Activated T-helper 2 cell treated with anti-CD3 and anti-CD28 coated beads, Interferon-gamma antibody, Interleukin-2, Interleukin-4, amounts not matched to agents 10 μg/mL and 5 μg/mL and 100 μg/mL, durations not matched to agents 14 hours and 24 hours and 36 hours (primary cell): ENCODE data around the gene BCL11B. TPM values are rescaled to one million over a fixed set of nuclear protein-coding genes. Genes with fewer than 3 reads are reported as not detected.

Source experiments
- DNase-seq: peaks from one replicate; pipeline ENCODE4 v3.0.0; 2021; ENCODE audit warnings: low spot score
- H3K27ac Mint-ChIP-seq: one replicate; pipeline ENCODE4 v1.8.0; 2021; ENCODE audit warnings: mixed read lengths
- H3K27me3 Mint-ChIP-seq: one replicate; pipeline ENCODE4 v1.8.0; 2021; ENCODE audit warnings: low read depth, mixed read lengths
- H3K36me3 Mint-ChIP-seq: one replicate; pipeline ENCODE4 v1.8.0; 2021; ENCODE audit warnings: low read depth, mixed read lengths
- H3K4me1 Mint-ChIP-seq: one replicate; pipeline ENCODE4 v1.8.0; 2021; ENCODE audit warnings: low read depth, mixed read lengths
- H3K4me3 Mint-ChIP-seq: one replicate; pipeline ENCODE4 v1.8.0; 2021; ENCODE audit warnings: low read depth, mild to moderate bottlenecking, moderate library complexity, mixed read lengths
- H3K9me3 Mint-ChIP-seq: one replicate; pipeline ENCODE4 v1.8.0; 2021; ENCODE audit warnings: mixed read lengths
- intact Hi-C: fragments of 100-400 bp; cut with micrococcal nuclease; formaldehyde crosslinking; loops from one replicate; pipeline ENCODE4 v1.15.1; 2023
- total RNA-seq: library from RNA; stranded (reverse); gene quantifications from 2 replicates; pipeline ENCODE4 v1.2.3, GENCODE V29; 2022

The BCL11B gene
- total RNA-seq, 1 donor from 2014 or later, result 34.1 TPM

DNA sequence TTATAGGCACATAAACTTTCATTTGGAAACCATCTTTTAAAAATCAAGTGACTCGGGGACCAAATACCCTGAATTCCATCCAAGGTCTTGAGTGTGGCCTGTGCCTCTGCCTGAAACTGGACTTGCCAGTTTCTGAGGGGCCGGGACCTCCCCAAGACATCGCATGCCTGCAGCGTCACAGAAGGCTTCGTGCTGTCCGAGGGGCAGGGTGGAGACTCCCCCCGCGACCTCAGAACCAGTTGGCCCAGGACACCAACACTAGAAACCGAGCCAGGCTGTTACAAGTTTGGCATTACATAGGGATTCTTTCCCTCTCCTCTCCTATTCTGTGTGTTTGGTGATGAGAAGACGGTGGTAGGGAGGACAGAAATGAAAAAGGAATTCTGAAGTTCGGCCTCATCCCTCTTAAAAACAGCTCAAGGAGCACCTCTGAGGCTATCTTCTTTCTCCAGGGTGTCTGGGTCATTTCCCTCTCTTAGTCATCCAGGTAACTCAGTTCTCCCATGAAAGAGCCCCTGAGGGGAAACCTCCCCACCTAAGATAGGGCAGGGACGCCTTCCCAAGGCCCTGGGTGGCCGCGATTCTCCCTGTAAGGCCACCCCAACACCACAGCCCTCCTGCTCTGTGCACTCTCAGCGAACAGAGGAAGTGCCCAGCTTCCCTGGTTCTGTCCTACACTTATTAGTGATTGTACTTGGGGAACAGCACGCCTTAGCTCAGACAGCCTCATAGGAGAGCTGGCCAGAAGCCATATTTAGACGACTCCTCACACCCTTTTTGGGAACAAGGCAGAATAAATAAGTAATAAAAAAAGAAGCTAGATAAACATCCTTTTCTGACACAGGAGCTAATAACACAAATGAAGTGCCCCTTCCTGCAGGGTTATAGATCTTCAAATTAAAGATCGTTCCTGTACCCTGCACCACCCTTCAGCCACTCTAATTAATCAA is 93.8 kb downstream of the BCL11B start:
- Mint-ChIP-seq H3K36me3 (peaks cover 59% of the 10 kb centered on the region), H3K9me3 (no peaks in the 10 kb centered on the region), H3K27me3 (no peaks in the 10 kb centered on the region), H3K27ac (peak overlapping the region; percentile 70), H3K4me1 (peaks cover 42% of the 10 kb centered on the region), H3K4me3 (no peak overlapping the region)
- intact Hi-C loops, result no loop called here
- DNase-seq, result no peak

DNA sequence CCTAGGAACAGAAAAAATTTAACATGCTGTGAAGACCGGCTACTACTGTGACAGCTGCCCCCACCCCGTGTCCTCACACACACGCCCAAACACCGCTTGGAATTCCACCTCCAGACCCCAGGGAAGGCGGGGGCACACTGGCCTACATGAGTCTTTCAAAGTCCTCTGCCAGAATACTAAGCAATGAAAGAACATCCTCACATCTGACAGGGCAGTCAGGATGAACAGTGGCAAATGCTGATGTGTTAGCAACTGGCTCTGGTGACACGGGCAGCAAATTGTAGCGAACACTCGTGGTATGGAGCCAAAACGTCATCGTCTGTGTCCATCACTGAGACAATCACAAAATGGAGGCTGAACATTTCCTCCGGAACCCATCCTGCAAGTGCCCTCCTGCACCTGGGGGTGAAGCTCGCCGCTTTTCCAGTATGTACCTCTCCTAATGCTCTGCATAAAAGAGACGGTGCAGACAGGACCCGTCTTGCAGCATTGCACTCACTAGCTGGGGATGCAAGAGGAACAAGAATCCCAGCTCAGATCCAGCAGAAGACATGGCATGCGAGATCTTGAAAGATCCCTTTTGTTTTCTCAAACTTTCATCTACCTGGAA is 94.8 kb downstream of the BCL11B start:
- intact Hi-C loops, result no loop called here
- H3K4me3 Mint-ChIP-seq, result no peak overlapping the region
- peak; percentile 3 for DNase-seq
- peaks cover 32% of the 10 kb centered on the region for H3K4me1 Mint-ChIP-seq
- no peaks in the 10 kb centered on the region for H3K27me3 Mint-ChIP-seq
- no peak overlapping the region for H3K27ac Mint-ChIP-seq
- no peaks in the 10 kb centered on the region for H3K9me3 Mint-ChIP-seq
- peaks cover 57% of the 10 kb centered on the region for H3K36me3 Mint-ChIP-seq

DNA sequence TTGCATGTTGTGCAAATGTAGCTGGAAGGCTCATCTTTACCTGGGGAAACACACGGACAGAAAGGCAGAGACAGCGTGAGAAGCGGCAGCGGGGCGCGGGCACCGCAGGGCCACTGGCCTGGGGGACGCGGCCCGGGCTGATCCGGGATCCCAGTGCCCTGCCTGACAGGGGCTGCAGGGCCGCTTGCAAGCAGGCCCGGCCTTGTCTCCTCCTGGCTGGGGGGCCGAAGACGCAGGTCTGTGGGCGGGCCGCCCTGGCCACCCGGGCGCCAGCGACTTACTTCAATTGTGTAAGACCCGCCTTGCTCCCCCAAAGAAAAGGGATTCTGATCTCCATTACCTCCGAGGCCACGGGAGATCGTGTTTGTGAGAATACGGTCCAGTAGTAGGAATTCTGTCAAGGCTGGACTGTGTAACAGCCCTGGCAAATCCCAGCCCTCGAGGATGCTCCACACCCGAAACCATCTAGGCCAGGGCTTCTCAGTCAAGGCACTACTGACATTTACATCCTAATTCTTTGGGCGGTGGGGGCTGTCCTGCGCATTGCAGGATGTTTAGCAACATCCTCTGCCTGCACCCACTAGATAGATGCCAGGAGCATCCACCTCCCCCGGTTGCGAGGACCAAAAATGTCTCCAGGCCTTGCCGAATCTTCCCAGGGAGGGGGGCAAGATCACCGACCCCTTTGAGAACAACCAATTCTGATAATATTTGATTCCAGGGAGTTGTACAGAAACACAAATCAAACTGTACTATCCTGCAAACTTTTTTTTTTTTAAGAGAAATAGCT is 95.6 kb downstream of the BCL11B start:
- no peak overlapping the region for H3K4me3 Mint-ChIP-seq
- H3K27me3 Mint-ChIP-seq, result no peaks in the 10 kb centered on the region
- H3K4me1 Mint-ChIP-seq, result peaks cover 24% of the 10 kb centered on the region
- DNase-seq, result no peak
- H3K27ac Mint-ChIP-seq, result no peak overlapping the region
- peaks cover 60% of the 10 kb centered on the region for H3K36me3 Mint-ChIP-seq
- intact Hi-C loops, result no loop called here
- no peaks in the 10 kb centered on the region for H3K9me3 Mint-ChIP-seq

DNA sequence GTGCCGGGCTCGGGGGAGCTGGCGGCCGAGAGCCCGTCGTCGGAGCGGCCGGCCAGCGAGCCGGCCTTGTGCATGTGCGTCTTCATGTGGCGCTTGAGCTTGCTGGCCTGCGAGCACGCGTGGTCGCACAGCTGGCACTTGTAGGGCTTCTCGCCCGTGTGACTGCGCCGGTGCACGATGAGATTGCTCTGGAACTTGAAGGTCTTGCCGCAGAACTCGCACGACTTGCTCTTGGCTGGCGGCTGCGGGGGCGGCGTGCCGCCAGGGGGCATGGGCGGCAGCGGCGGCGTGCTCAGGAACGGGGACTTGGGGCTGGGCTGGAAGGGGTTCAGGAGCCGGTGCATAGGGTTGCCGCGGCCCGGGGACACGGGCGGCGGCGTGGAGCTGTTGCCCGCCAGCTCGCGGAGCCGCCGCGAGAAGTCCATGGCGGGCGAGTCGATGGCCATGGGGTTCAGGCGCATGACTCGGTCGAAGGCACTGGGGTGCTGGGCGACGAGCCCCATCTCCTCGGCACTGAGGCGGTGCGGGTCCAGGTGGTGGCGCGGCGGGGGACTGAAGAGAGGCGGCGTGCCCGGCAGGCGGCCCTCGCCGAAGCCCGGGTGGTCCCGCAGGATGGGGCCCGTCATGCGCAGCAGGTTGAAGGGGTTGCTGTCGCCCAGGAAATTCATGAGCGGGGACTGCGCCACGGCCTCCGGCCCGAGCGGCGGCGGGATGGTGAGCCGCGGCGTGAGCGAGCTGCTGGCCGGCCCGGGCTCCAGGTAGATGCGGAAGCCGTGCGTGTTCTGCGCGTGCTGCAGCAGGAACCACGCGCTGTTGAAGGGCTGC is 96.5 kb downstream of the BCL11B start:
- Mint-ChIP-seq H3K4me3 (no peak overlapping the region), H3K27ac (no peak overlapping the region), H3K36me3 (peaks cover 68% of the 10 kb centered on the region), H3K9me3 (no peaks in the 10 kb centered on the region), H3K4me1 (peaks cover 17% of the 10 kb centered on the region), H3K27me3 (no peaks in the 10 kb centered on the region)
- peak; percentile 7 for DNase-seq
- intact Hi-C loops, result no loop called here

DNA sequence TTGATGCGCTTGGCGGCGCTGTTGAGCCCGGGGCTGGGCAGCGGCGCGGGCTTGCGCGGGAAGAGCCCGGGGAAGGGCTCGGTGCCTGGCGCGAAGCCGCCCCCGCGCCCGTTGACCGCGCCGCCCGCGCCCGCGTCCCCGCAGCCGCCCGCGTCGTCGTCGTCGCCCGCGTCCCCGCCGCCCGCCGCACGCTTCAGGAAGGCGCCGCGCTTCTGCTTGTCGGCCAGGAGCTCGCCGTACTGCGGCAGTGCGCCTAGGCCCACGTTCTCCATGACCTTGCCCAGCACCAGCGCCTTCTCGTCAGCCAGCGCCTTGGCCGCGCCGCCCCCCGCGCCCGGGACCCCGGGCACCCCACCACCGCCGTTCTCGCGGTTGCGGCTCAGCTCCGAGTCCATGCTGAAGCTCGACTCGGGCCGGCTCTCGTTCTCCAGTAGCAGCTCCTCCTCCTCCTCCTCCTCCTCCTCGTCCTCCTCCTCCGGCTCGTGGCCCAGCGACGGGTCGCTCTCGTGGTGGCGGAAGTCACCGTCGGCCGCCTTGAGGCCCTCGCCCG is 97.2 kb downstream of the BCL11B start:
- no peak overlapping the region for H3K27ac Mint-ChIP-seq
- H3K36me3 Mint-ChIP-seq, result peaks cover 65% of the 10 kb centered on the region
- H3K27me3 Mint-ChIP-seq, result no peaks in the 10 kb centered on the region
- no peaks in the 10 kb centered on the region for H3K9me3 Mint-ChIP-seq
- peak; percentile 4 for DNase-seq
- intact Hi-C loops, result no loop called here
- peaks cover 10% of the 10 kb centered on the region for H3K4me1 Mint-ChIP-seq
- H3K4me3 Mint-ChIP-seq, result no peak overlapping the region

DNA sequence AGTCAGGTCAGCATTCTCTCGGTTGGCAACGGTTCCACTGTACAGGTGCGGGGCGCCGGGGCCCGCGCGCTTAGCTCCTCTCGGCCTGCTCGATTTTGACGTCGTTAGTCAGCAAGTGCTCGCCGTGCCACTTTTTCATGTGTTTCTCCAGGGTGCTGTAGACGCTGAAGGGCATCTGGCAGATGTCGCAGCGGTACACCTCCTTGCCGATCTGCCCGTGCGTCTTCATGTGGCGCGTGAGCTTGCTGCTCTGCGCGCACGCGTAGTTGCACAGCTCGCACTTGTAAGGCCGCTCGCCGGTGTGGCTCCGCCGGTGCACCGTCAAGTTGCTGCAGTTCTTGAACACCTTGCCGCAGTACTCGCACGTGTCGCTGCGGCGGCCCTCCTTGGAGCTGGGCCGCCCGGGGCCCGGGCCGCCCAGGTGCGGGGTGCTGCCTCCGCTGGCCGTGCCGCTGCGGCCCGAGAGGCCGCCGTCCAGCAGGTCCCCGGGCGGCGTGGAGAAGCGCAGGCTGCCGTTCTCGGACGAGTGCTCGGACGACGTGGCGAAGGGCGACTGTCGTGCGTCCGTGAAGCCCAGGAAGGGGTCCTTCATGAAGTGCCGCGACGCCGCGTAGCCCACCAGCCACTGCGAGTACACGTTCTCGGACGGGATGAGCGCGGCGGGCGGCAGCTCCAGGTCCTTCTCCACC is 97.8 kb downstream of the BCL11B start:
- Mint-ChIP-seq H3K9me3 (no peaks in the 10 kb centered on the region), H3K36me3 (peaks cover 61% of the 10 kb centered on the region), H3K27me3 (no peaks in the 10 kb centered on the region), H3K4me3 (no peak overlapping the region), H3K4me1 (peaks cover 5% of the 10 kb centered on the region), H3K27ac (no peak overlapping the region)
- intact Hi-C loops, result no loop called here
- peak; percentile 7 for DNase-seq

DNA sequence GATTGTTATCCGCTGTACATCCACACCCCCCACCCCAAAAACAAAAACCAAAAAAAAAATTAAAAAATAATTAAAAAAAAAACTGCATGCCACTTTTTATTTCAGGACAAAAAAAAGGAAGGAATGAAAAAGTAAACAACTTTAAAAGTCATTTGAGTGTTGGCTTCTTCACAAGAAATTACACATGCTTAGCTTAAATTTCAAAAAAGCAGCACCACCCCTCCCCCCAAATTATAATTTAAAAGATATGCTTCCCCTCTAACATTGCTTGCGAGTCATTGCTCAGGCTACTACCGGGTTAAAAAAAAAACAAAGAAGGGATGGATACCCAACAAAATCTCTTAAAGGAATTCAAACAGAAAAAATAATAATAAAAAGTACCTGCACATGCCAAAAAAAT is 98.5 kb downstream of the BCL11B start:
- intact Hi-C loops, result no loop called here
- H3K9me3 Mint-ChIP-seq, result no peaks in the 10 kb centered on the region
- H3K4me3 Mint-ChIP-seq, result no peak overlapping the region
- H3K36me3 Mint-ChIP-seq, result peaks cover 58% of the 10 kb centered on the region
- H3K27ac Mint-ChIP-seq, result no peak overlapping the region
- H3K4me1 Mint-ChIP-seq, result peaks cover under 1% of the 10 kb centered on the region
- no peaks in the 10 kb centered on the region for H3K27me3 Mint-ChIP-seq
- DNase-seq, result no peak

DNA sequence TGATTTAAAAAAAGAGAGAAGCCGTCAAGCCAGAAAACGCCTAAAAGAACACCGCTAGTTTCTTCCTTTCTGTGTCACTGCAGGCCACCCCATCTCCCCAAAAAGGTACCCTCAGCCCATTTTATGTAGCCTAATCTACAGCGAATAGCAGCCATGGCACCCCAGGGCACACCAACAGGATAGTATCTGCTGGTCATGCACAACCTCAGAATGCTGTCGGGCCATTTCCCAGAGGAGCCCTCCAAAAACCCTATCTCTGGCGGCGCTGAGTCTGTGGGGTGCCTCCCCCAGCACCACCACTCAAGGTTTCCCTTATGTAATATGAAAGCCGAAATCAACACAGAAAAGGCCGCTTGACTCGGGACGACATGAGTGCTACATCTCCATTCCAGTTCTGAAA is 98.9 kb downstream of the BCL11B start:
- Mint-ChIP-seq H3K27me3 (no peaks in the 10 kb centered on the region), H3K36me3 (peaks cover 58% of the 10 kb centered on the region), H3K9me3 (no peaks in the 10 kb centered on the region), H3K4me1 (no peaks in the 10 kb centered on the region), H3K4me3 (no peak overlapping the region), H3K27ac (no peak overlapping the region)
- DNase-seq, result peak; percentile 6
- intact Hi-C loops, result no loop called here

DNA sequence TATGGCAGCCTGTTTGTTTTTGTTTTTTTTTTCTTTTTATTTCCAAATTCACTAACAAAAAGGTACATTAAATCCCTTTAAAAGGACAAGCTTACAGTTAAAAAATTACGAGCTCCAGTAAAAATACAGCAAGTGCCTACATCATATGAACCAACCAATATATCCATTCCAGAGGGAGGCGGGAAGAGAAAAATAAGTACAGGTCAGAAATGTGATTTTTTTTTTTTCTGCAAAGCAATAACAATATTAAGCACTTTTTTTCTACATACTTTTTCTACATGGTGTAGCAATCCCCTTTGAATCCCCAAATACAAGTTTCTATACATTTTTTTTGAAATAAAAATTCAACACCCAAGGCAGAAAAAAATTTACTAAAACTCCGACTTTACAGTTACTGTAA is 100.6 kb downstream of the BCL11B start:
- H3K9me3 Mint-ChIP-seq, result no peaks in the 10 kb centered on the region
- peak overlapping the region; percentile 2 for H3K27ac Mint-ChIP-seq
- intact Hi-C loops, result no loop called here
- H3K27me3 Mint-ChIP-seq, result no peaks in the 10 kb centered on the region
- no peak overlapping the region for H3K4me3 Mint-ChIP-seq
- no peak for DNase-seq
- H3K36me3 Mint-ChIP-seq, result peaks cover 43% of the 10 kb centered on the region
- no peaks in the 10 kb centered on the region for H3K4me1 Mint-ChIP-seq

DNA sequence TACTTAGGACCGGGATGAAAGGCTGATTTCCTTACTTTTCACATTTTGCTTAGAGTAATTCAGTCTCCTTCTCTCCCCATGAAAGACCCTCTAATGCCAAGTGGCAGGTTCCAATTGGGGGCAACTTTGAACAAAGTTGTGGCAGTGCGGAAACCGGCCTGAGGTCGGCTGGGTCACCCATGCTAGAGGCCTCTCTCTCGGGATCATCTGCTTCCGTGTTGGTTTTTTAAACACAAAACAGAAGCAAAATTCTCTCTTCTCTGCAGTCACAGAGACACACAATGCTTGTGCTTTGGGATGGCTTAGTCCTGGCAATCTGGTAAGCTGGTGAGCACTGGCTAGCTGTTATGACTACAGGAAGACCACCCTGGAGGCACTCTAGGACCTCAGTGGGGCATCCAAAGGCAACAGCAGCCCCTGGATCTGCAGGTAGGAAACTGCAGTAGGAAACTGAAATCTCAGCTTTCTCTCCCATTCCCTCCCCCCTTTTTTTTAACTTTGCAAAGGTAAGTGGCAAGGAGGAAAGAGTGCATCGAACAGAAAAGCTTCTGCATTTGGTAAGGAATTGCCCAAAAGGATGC is 102.1 kb downstream of the BCL11B start:
- Mint-ChIP-seq H3K4me3 (no peak overlapping the region), H3K36me3 (peaks cover 35% of the 10 kb centered on the region), H3K9me3 (no peaks in the 10 kb centered on the region), H3K27me3 (no peaks in the 10 kb centered on the region), H3K4me1 (no peaks in the 10 kb centered on the region), H3K27ac (no peak overlapping the region)
- intact Hi-C loops, result no loop called here
- DNase-seq, result peak; percentile 2

DNA sequence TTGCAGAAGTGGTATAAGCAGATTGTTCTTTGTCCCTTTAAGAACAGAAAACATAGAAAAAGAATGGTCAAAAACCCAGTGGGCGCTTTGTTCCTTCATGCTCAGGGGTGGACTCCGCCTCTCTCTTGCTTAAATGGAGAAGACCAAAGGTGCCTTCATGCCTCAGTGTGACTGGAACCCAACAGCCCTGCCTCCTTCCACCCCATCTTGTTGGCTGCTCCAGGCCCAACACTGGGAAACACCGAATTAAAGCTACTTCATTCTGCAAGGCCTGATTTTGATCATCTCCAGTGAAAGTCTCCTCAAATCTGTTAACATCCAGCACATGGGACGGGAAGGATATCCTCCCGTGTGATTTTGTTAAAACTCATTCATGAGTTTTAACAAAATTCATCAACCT is 103.7 kb downstream of the BCL11B start:
- Mint-ChIP-seq H3K36me3 (peaks cover 26% of the 10 kb centered on the region), H3K27me3 (no peaks in the 10 kb centered on the region), H3K4me1 (no peaks in the 10 kb centered on the region), H3K27ac (no peak overlapping the region), H3K9me3 (peaks cover 2% of the 10 kb centered on the region), H3K4me3 (no peak overlapping the region)
- intact Hi-C loops, result no loop called here
- DNase-seq, result peak; percentile 5
